ENCODE data around the gene EMC9.

Gene EMC9

GRCh38 chr14:24177041-24177825, 35.8 kb upstream of the EMC9 start:
- no peak for DNase-seq (ENCODE audit: low spot score)

- DNase-seq (ENCODE audit: low spot score): no peak
These were observed 35.2 kb upstream of the EMC9 start for GRCh38 chr14:24176599-24176998.

- DNase-seq (ENCODE audit: low spot score): no peak
These were observed 31.5 kb upstream of the EMC9 start for GRCh38 chr14:24172871-24173281.

- no peak for DNase-seq (ENCODE audit: low spot score)
These were observed 31.0 kb upstream of the EMC9 start for GRCh38 chr14:24172261-24172860.

- peak; percentile 97 for DNase-seq (ENCODE audit: low spot score)
These were observed 30.2 kb upstream of the EMC9 start, which contains the start of gene REC8 for GRCh38 chr14:24171422-24172260. Gene REC8, plus strand, starts transcription at chr14:24172080. Its CDS starts 473 bp downstream, at chr14:24172553.

- no peak for DNase-seq (ENCODE audit: low spot score)
These were observed 26.2 kb upstream of the EMC9 start for GRCh38 chr14:24167469-24168114.

GRCh38 chr14:24165785-24166184, 24.4 kb upstream of the EMC9 start:
- no peak for DNase-seq (ENCODE audit: low spot score)

GRCh38 chr14:24164518-24164991, 23.2 kb upstream of the EMC9 start:
- no peak for DNase-seq (ENCODE audit: low spot score)

- DNase-seq (ENCODE audit: low spot score): no peak
These were observed 20.7 kb upstream of the EMC9 start for GRCh38 chr14:24162093-24162492.

- peak; percentile 96 for DNase-seq (ENCODE audit: low spot score)
These were observed 19.7 kb upstream of the EMC9 start, which contains the start of gene IRF9 for GRCh38 chr14:24160850-24161804. Gene IRF9, plus strand, starts transcription at chr14:24161265. Its CDS starts 880 bp downstream, at chr14:24162145.

GRCh38 chr14:24160499-24160849, 19.1 kb upstream of the EMC9 start:
- no peak for DNase-seq (ENCODE audit: low spot score)

GRCh38 chr14:24159777-24160498, 18.5 kb upstream of the EMC9 start:
- DNase-seq (ENCODE audit: low spot score): no peak

GRCh38 chr14:24157331-24157730, 15.9 kb upstream of the EMC9 start:
- no peak for DNase-seq (ENCODE audit: low spot score)

- no peak for DNase-seq (ENCODE audit: low spot score)
These were observed 15.4 kb upstream of the EMC9 start for GRCh38 chr14:24156840-24157239.

- DNase-seq (ENCODE audit: low spot score): no peak
These were observed 13.7 kb upstream of the EMC9 start for GRCh38 chr14:24155100-24155499.

- no peak for DNase-seq (ENCODE audit: low spot score)
These were observed 10.2 kb upstream of the EMC9 start for GRCh38 chr14:24151404-24152080.

GRCh38 chr14:24150993-24151392, 9.6 kb upstream of the EMC9 start:
- no peak for DNase-seq (ENCODE audit: low spot score)

- DNase-seq (ENCODE audit: low spot score): no peak
These were observed 9.2 kb upstream of the EMC9 start for GRCh38 chr14:24150567-24150966.

GRCh38 chr14:24150061-24150460, 8.7 kb upstream of the EMC9 start:
- no peak for DNase-seq (ENCODE audit: low spot score)
